Measurements from ENCODE around the gene METAP1D. TPM values are rescaled to one million over a fixed set of nuclear protein-coding genes. Genes with fewer than 3 reads are reported as not detected.

METAP1D gene
- total and polyA plus RNA-seq, 4 donors = 3.3 to 7.1 (median 4.4) TPM

- no peaks in the 10 kb centered on the region for H3K36me3 ChIP-seq (ENCODE audit: control insufficient read depth in 4 of 4, insufficient read depth in 3 of 4, low read depth in 1 of 4, low read length in 3 of 4)
- no peak overlapping the region for H3K9ac ChIP-seq (ENCODE audit: low read depth in 1 of 2, low read length in 2 of 2)
- H3K4me3 ChIP-seq (ENCODE audit: low read depth in 1 of 3, low read length in 3 of 3) = no peak overlapping the region
- peaks cover 15 to 30% (median 20%) of the 10 kb centered on the region in 4 donors for H3K27me3 ChIP-seq (ENCODE audit: control insufficient read depth in 4 of 4, insufficient read depth in 4 of 4, low read length in 3 of 4)
- DNase-seq (ENCODE audit: low spot score) = no peak
- peaks cover 0 to 2% (median 0%) of the 10 kb centered on the region in 4 donors for H3K9me3 ChIP-seq (ENCODE audit: control insufficient read depth in 4 of 4, low read length in 3 of 4)
- 30% methylated on average over 9 of the region's 9 CpGs for WGBS
- no peak overlapping the region for H3K27ac ChIP-seq (ENCODE audit: low read depth in 1 of 2, low read length in 2 of 2)
- H3K4me1 ChIP-seq (ENCODE audit: control insufficient read depth in 4 of 4, insufficient read depth in 4 of 4, low read length in 3 of 4) = peaks cover 14 to 44% (median 30%) of the 10 kb centered on the region in 4 donors
- TF ChIP-seq MAX (IDR thresholded peaks at IDR 0.05) (no peak), FOXA2 (IDR thresholded peaks at IDR 0.05) (no peak), TAF1 (conservative IDR thresholded peaks at IDR 0.05) (no peak), HNF4A (conservative IDR thresholded peaks at IDR 0.05) (no peak), RAD21 (IDR thresholded peaks at IDR 0.05) (no peak), EGR1 (IDR thresholded peaks at IDR 0.05; ENCODE audit: low read depth in 2 of 2) (no peak), CTCF (IDR thresholded peaks at IDR 0.05; ENCODE audit: low read depth, low read length, missing input control) (no peak), HNF4G (IDR thresholded peaks at IDR 0.05) (no peak), NR2F2 (IDR thresholded peaks at IDR 0.05) (no peak), REST (IDR thresholded peaks at IDR 0.05) (no peak), YY1 (IDR thresholded peaks at IDR 0.05) (no peak), RXRA (IDR thresholded peaks at IDR 0.05) (no peak), JUND (IDR thresholded peaks at IDR 0.05) (no peak), SP1 (IDR thresholded peaks at IDR 0.05) (no peak), FOXA1 (IDR thresholded peaks at IDR 0.05) (no peak), GABPA (IDR thresholded peaks at IDR 0.05 in 1 of 2, conservative IDR thresholded peaks at IDR 0.05 in 1 of 2) (no peak), ATF3 (IDR thresholded peaks at IDR 0.05) (no peak), ZBTB33 (IDR thresholded peaks at IDR 0.05) (no peak)
Observed at GRCh38 chr2:172097557-172098131, 97.9 kb downstream of the METAP1D start.

Measured in liver (tissue), 9 donors.